NCI-H82 treated with DMSO at 0.1 percent for 48 hours (cell line): ENCODE results near the gene APBA2.
"Not testable (repeated sequence)": the region's sequence is repeated elsewhere in the genome, so short reads cannot be mapped to it uniquely, and the experiment has no call there.

Experiments used
- DNase-seq: peaks from one replicate; lab custom pipeline; 2025; ENCODE audit not compliant: unreplicated experiment; lab: John Stamatoyannopoulos, UW

APBA2 gene

GRCh38 chr15:28994831-28995596 is 109.2 kb downstream of the APBA2 start:
- no peak for DNase-seq

- DNase-seq = no peak
Measured at GRCh38 chr15:28995705-28996104, 109.9 kb downstream of the APBA2 start.

GRCh38 chr15:28996289-28996688 is 110.5 kb downstream of the APBA2 start:
- DNase-seq = no peak

- no peak for DNase-seq
Measured at GRCh38 chr15:28996953-28997352, 111.2 kb downstream of the APBA2 start.

- no peak for DNase-seq
Measured at GRCh38 chr15:28997791-28998190, 112.0 kb downstream of the APBA2 start.

DNA sequence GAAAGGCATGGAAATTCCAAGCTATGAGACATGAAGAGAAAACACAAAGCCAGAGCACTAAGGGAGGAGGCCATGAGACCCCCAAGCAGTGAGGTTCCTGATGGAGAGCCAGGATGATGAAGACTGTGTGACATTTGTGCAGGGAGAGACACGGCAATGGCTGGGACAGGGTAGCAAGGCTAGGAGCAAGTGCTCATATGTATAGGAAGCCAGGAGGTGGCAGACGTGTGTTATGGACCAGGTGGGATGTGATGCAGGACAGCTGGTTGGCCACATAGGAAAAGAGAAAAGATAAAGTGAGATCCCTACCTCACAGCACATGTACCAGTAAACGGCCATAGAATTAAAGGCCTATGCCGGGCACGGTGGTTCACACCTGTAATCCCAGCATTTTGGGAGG is 112.7 kb downstream of the APBA2 start:
- DNase-seq = no peak

GRCh38 chr15:29003191-29003839 is 117.5 kb downstream of the APBA2 start:
- DNase-seq = no peak

- DNase-seq = no peak
Measured at GRCh38 chr15:29003840-29004233, 118.1 kb downstream of the APBA2 start.

- no peak for DNase-seq
Measured at GRCh38 chr15:29005931-29006330, 120.2 kb downstream of the APBA2 start.

GRCh38 chr15:29008846-29009245 is 123.1 kb downstream of the APBA2 start:
- DNase-seq = no peak

DNA sequence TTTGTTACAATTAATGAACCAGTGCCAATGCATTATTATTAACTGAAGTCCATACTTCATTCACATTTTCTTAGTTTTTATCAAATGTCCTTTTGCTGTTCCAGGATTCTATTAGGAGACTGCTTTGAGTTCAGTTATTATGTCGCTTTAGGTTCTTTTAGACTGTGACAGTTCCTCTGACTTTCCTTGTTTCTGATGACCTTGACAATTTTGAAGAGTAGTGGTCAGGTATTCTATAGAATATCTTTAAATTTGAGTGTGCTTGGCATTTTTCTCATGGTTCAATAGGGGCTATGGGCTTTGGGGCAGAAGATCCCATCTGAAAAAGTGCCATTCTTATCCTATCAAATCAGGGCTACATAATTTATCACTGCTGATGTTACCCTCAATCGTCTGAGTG is 126.3 kb downstream of the APBA2 start:
- no peak for DNase-seq

DNA sequence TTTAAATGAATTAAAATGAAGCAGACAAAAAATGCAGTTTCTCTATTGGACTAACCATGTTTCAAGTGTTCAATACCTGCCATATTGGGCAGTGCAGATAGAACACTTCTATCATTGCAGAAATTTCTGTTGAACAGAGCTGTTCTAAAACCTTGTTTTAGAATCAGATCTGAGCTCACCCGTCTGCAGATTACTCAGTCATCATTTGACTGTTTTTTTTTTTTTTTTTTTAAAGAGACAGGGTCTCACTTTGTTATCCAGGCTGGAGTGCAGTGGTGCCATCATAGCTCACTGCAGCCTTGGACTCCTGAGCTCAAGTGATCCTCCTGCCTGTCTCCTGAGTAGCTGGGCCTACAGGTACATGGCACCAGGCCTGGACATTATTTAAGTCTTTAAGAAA is 128.7 kb downstream of the APBA2 start:
- DNase-seq = no peak

- DNase-seq = no peak
Measured at GRCh38 chr15:29016518-29016917, 130.7 kb downstream of the APBA2 start.

DNA sequence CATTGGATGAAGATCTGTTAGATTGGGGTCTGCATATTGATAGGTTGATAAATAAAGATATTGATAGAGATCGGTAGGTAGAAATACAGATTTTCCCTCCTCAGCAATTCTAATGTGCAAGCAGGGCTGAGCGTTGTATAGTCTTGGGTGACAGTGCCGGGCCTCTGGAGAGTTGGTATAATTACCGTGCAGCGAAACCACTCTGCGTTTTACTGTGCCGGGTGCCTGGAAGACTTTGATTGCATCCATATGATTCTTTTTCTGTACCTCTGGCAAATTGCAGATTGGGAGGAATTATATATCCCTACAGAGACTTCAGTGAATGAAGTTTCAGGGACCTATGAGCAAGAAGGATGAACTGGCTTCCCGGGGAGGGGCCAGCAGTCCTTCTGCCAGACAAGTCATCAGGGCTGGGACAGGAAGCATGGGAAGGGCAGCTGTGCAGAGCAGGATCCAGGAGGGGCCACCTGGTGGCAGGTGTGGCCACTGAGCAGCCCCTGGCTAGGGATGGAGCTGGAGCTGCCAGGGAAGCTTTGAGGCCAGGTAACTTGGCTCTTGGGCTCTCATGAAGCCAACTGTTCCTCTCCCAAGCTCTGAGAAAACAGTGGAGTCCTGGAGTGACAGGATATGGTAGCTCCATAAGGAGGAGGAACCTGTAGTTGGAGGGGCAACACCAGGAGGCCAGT is 132.5 kb downstream of the APBA2 start:
- DNase-seq = no peak

DNA sequence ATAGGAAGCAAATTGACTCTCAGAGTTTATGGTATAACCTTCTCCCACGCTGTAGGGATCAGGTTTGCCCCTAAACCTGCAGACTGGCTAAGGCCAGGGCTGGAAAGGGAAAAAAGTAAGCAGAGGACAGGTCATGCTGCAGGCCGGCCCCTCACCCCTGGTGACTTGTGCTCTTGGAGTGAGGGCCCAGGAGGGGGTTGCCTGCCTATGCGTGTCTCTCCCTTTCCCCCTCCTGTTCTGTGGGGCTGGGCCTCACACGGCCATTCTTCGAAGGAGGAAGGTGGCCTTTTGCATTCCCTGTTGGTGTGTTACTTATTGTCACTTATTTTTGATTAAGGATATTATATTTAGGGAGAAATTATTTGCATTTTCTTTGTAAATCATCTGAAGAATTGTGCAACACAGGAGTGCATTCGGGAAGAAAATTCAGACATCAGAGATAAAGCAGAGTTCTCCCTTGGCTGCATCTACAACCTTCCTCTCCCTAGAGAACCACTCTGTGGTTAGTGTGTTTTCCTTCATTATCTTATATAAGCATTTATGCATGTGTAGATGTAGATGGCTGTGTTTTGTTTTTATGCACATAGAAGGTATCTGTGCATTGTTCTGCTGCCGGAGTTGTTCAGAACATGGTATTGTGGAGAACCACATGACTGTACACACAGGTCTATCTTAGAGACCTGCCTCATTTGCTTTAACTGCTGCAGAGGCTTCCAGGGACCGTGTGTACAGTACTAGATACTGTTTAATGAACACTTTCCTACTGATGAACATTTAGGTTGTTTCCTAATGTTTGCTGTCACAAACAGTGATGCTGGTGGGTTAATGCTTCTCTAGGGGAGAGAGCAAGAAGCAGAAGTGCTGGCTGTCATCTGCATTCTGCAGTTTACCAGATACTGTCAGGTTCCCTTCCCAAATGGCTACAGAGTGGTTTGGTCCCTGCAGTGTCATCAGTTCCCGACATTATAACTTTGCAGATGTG is 133.5 kb downstream of the APBA2 start:
- DNase-seq = no peak

- no peak for DNase-seq
Measured at GRCh38 chr15:29021857-29022256, 136.1 kb downstream of the APBA2 start.

GRCh38 chr15:29024662-29025061 is 138.9 kb downstream of the APBA2 start:
- DNase-seq = no peak

GRCh38 chr15:29025411-29025810 is 139.6 kb downstream of the APBA2 start:
- not testable (repeated sequence) for DNase-seq

- DNase-seq = not testable (repeated sequence)
Measured at GRCh38 chr15:29028158-29028557, 142.4 kb downstream of the APBA2 start.

DNA sequence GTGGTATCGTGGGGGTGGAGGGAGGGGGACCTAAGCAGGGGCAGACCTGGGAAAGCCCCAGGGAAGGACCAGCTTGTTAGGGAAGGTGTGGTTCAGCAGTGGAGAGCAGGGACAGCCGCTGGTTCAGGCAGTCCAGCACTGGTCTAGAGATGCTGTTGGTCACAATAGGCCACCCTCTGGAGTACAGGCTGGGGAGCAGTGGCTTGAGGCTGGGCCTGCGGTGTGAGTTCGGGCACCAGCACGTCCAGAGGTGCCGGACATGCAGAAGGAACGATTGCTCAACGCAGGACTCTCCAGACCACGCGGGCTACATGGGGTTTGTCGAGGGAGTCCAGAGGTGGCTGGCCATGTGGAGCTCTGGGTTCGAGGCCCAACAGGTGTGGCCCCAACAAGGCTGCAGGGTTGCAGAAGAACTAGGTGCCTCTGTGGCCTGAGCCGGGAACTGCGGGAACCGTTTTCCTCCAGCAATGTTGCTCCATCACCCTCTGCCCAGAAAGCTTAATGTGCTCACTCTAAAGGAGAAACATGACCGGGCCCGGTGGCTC is 143.9 kb downstream of the APBA2 start:
- no peak for DNase-seq
